ENCODE results near the gene ERMAP. TPM values are rescaled to one million over a fixed set of nuclear protein-coding genes. Genes with fewer than 3 reads are reported as not detected.

Gene ERMAP
- total and polyA plus RNA-seq, 9 of the 15 experiments (the other 6 are each of a cell fraction or from before 2014, with no cell fraction given): 8.0 to 31.4 (median 22.5) TPM

GRCh38 chr1:42816585-42817439, at the start of gene ERMAP, which contains the start of gene SVBP (continued):
- TF ChIP-seq, protein P1, sequence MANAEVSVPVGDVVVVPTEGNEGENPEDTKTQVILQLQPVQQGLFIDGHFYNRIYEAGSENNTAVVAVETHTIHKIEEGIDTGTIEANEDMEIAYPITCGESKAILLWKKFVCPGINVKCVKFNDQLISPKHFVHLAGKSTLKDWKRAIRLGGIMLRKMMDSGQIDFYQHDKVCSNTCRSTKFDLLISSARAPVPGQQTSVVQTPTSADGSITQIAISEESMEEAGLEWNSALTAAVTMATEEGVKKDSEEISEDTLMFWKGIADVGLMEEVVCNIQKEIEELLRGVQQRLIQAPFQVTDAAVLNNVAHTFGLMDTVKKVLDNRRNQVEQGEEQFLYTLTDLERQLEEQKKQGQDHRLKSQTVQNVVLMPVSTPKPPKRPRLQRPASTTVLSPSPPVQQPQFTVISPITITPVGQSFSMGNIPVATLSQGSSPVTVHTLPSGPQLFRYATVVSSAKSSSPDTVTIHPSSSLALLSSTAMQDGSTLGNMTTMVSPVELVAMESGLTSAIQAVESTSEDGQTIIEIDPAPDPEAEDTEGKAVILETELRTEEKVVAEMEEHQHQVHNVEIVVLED (CRISPR knock-in tag; IDR thresholded peaks at IDR 0.05): peak; percentile 55
- TF ChIP-seq XRCC3 (IDR thresholded peaks at IDR 0.05): no peak
- TF ChIP-seq, protein P2, sequence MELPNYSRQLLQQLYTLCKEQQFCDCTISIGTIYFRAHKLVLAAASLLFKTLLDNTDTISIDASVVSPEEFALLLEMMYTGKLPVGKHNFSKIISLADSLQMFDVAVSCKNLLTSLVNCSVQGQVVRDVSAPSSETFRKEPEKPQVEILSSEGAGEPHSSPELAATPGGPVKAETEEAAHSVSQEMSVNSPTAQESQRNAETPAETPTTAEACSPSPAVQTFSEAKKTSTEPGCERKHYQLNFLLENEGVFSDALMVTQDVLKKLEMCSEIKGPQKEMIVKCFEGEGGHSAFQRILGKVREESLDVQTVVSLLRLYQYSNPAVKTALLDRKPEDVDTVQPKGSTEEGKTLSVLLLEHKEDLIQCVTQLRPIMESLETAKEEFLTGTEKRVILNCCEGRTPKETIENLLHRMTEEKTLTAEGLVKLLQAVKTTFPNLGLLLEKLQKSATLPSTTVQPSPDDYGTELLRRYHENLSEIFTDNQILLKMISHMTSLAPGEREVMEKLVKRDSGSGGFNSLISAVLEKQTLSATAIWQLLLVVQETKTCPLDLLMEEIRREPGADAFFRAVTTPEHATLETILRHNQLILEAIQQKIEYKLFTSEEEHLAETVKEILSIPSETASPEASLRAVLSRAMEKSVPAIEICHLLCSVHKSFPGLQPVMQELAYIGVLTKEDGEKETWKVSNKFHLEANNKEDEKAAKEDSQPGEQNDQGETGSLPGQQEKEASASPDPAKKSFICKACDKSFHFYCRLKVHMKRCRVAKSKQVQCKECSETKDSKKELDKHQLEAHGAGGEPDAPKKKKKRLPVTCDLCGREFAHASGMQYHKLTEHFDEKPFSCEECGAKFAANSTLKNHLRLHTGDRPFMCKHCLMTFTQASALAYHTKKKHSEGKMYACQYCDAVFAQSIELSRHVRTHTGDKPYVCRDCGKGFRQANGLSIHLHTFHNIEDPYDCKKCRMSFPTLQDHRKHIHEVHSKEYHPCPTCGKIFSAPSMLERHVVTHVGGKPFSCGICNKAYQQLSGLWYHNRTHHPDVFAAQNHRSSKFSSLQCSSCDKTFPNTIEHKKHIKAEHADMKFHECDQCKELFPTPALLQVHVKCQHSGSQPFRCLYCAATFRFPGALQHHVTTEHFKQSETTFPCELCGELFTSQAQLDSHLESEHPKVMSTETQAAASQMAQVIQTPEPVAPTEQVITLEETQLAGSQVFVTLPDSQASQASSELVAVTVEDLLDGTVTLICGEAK (IDR thresholded peaks at IDR 0.05): 0 out of 2 replicates have a peak, but pooled peaks have one; percentile 15
- TF ChIP-seq, protein P2 (CRISPR knock-in tag; IDR thresholded peaks at IDR 0.05): no peak
- TF ChIP-seq RB1 (IDR thresholded peaks at IDR 0.05; ENCODE audit: low read depth): peak; percentile 96
- TF ChIP-seq FIP1L1 (IDR thresholded peaks at IDR 0.05; ENCODE audit: low read depth, low read length, poor library complexity, severe bottlenecking): peak; percentile 91
- peak; percentile 83 for TF ChIP-seq TBP (optimal IDR thresholded peaks at IDR 0.05; ENCODE audit: low read depth, low read length)
- no peak for TF ChIP-seq ZNF146 (CRISPR knock-in tag; IDR thresholded peaks at IDR 0.05; ENCODE audit: unreplicated experiment)
- TF ChIP-seq EP400 (IDR thresholded peaks at IDR 0.05): peak; percentile 77; the same call in 1 of the 2 replicates
- TF ChIP-seq PCBP1 (IDR thresholded peaks at IDR 0.05; ENCODE audit: low read depth, low read length, poor library complexity, severe bottlenecking): peak; percentile 82
- TF ChIP-seq MAZ (CRISPR knock-in tag; conservative IDR thresholded peaks at IDR 0.05 in 1 of 2, IDR thresholded peaks at IDR 0.05 in 1 of 2): peak; percentile 92 to 99
- TF ChIP-seq, protein P3, sequence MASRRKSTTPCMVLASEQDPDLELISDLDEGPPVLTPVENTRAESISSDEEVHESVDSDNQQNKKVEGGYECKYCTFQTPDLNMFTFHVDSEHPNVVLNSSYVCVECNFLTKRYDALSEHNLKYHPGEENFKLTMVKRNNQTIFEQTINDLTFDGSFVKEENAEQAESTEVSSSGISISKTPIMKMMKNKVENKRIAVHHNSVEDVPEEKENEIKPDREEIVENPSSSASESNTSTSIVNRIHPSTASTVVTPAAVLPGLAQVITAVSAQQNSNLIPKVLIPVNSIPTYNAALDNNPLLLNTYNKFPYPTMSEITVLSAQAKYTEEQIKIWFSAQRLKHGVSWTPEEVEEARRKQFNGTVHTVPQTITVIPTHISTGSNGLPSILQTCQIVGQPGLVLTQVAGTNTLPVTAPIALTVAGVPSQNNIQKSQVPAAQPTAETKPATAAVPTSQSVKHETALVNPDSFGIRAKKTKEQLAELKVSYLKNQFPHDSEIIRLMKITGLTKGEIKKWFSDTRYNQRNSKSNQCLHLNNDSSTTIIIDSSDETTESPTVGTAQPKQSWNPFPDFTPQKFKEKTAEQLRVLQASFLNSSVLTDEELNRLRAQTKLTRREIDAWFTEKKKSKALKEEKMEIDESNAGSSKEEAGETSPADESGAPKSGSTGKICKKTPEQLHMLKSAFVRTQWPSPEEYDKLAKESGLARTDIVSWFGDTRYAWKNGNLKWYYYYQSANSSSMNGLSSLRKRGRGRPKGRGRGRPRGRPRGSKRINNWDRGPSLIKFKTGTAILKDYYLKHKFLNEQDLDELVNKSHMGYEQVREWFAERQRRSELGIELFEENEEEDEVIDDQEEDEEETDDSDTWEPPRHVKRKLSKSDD (conservative IDR thresholded peaks at IDR 0.05; ENCODE audit: low read length): 0 out of 2 replicates have a peak, but pooled peaks have one; percentile 37

Data from K562 (cell line).